Measurements from ENCODE around the gene CDKN1B.

DNA sequence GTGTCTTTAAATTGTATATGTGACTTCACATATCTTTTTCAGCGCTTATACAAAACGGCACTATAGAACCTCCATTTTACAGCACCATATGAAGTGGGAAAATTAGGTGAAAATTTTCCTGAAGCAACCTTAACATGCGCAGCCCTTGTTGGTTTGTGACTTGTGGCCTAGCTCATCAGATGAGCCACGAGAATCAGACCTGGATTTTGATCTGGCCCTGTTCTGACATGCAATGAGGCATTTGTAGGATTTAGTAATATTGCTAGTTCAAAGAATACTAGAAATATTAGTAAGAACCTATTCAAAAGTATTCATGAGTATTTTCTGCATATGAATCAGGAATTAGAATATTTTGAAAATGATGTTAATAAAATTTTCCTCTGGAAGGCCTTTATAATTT, 2.9 kb downstream of the CDKN1B start:
- TF ChIP-seq, protein P1, sequence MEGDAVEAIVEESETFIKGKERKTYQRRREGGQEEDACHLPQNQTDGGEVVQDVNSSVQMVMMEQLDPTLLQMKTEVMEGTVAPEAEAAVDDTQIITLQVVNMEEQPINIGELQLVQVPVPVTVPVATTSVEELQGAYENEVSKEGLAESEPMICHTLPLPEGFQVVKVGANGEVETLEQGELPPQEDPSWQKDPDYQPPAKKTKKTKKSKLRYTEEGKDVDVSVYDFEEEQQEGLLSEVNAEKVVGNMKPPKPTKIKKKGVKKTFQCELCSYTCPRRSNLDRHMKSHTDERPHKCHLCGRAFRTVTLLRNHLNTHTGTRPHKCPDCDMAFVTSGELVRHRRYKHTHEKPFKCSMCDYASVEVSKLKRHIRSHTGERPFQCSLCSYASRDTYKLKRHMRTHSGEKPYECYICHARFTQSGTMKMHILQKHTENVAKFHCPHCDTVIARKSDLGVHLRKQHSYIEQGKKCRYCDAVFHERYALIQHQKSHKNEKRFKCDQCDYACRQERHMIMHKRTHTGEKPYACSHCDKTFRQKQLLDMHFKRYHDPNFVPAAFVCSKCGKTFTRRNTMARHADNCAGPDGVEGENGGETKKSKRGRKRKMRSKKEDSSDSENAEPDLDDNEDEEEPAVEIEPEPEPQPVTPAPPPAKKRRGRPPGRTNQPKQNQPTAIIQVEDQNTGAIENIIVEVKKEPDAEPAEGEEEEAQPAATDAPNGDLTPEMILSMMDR (IDR thresholded peaks at IDR 0.05): no peak
- TF ChIP-seq POLR2A (IDR thresholded peaks at IDR 0.05): no peak
